Breast epithelium (tissue), 4 donors: Measurements from ENCODE around the gene ZNF205. TPM values are rescaled to one million over a fixed set of nuclear protein-coding genes. Genes with fewer than 3 reads are reported as not detected.

ENCODE experiments used
- DNase-seq, 2 donors: peaks; one replicate each; pipeline ENCODE4 v3.0.0-alpha.2; 2019; ENCODE audit warnings: low spot score in 2 of 2
- H3K27ac ChIP-seq, 2 donors: fragments of 200-600 bp; sonication (generic) in 1 of 2; one replicate each; pipeline ENCODE4 v1.5.1; 2016 to 2019; ENCODE audit warnings: mild to moderate bottlenecking in 1 of 2
- H3K27me3 ChIP-seq, 2 donors: fragments of 200-600 bp; sonication (generic) in 1 of 2; one replicate each; pipeline versions ENCODE4 v1.5.1 to v1.6.0; 2017 to 2019; ENCODE audit warnings: control low read depth in 1 of 2, mild to moderate bottlenecking in 1 of 2
- H3K36me3 ChIP-seq: fragments of 200-600 bp; one replicate; pipeline ENCODE4 v1.5.1; 2019
- H3K4me1 ChIP-seq, 2 donors: fragments of 200-600 bp; sonication (generic); one replicate each; pipeline ENCODE4 v1.5.1; 2016 to 2019; ENCODE audit warnings: control low read depth in 1 of 2
- H3K4me3 ChIP-seq, 3 donors: fragments of 200-600 bp; sonication (generic); 1 replicate in 2 of 3; 2 replicates in 1 of 3; pipeline ENCODE4 v1.5.1; 2016 to 2019; ENCODE audit warnings: mild to moderate bottlenecking in 3 of 3, moderate library complexity in 2 of 3
- H3K9me3 ChIP-seq, 2 donors: fragments of 200-600 bp; sonication (generic) in 1 of 2; one replicate each; pipeline ENCODE4 v1.5.1; 2016 to 2019; ENCODE audit warnings: control low read depth in 1 of 2
- POLR2A ChIP-seq: fragments of 450-650 bp; IDR thresholded peaks from one replicate; pipeline ENCODE4 v1.6.1; 2016; ENCODE audit warnings: antibody characterized with exemption, mild to moderate bottlenecking, moderate library complexity
- POLR2AphosphoS5 ChIP-seq, 3 donors: sonication (generic); formaldehyde crosslinking; IDR thresholded peaks; one replicate each; pipeline ENCODE4 v1.6.1; 2017; ENCODE audit warnings: antibody characterized with exemption in 3 of 3
- intact Hi-C: fragments of 100-400 bp; cut with DNase I; formaldehyde crosslinking; loops from one replicate; pipeline ENCODE4 v1.15.1; 2023; ENCODE audit warnings: low total_unique reads
- total RNA-seq, 3 donors: library from RNA; depleted of rRNA; stranded (reverse); fragments of >200 nt; gene quantifications; one replicate each; pipeline ENCODE4 v1.1.0, GENCODE V29; 2016
- TF ChIP-seq, protein P1 (sequence below), 3 donors: fragments of 450-650 bp; IDR thresholded peaks; one replicate each; pipeline ENCODE4 v1.5.1; 2016 to 2017; ENCODE audit warnings: antibody characterized with exemption in 3 of 3, mild to moderate bottlenecking in 3 of 3, moderate library complexity in 3 of 3

Gene ZNF205
- total RNA-seq, 3 donors from 2014 or later, result 12.5 to 18.9 (median 13.4) TPM

DNA sequence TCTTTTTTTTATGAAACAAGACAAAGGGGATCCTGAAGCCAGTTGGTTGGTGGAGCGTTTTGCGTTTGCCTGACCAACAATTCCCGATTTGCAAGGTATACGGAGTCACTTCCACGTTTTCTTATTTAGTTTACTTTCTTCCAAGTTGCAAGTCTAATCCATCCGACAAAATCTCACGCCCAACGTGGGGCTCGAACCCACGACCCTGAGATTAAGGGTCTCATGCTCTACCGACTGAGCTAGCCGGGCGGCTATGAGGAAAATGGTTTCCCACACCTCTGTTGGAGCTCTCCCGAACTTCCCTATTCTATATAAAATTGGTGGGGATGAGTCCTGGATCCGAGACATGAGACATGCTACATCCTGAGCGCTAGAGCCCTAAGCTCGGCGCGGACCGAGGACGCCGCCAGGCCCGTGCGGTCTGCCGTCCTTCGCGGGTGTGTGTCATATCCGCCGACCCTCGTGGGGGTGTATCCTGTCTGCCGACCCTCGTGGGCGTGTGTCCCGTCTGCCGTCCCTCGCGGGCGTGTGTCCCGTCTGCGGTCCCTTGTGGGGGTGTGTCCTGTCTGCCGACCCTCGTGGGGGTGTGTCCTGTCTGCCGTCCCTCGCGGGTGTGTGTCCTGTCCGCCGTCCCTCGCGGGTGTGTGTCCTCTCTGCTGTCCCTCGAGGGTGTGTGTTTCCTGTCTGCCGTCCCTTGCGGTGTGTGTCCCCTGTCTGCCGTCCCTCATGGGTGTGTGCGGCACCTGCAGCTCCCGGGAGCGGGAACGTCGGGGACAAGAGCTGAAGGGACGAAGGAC, 45.0 kb downstream of the ZNF205 start:
- peak; percentile 66 to 77 for DNase-seq
- no peaks in the 10 kb centered on the region for H3K36me3 ChIP-seq
- no peaks in the 10 kb centered on the region for H3K27me3 ChIP-seq
- peak overlapping the region; percentile 81 to 95 (median 88) for H3K4me3 ChIP-seq
- H3K27ac ChIP-seq, result peak overlapping the region; percentile 93
- intact Hi-C loops, result no loop called here
- peak in 2 of 3 donors; percentile 23 to 31 for TF ChIP-seq POLR2AphosphoS5 (IDR thresholded peaks at IDR 0.05)
- TF ChIP-seq, protein P1, sequence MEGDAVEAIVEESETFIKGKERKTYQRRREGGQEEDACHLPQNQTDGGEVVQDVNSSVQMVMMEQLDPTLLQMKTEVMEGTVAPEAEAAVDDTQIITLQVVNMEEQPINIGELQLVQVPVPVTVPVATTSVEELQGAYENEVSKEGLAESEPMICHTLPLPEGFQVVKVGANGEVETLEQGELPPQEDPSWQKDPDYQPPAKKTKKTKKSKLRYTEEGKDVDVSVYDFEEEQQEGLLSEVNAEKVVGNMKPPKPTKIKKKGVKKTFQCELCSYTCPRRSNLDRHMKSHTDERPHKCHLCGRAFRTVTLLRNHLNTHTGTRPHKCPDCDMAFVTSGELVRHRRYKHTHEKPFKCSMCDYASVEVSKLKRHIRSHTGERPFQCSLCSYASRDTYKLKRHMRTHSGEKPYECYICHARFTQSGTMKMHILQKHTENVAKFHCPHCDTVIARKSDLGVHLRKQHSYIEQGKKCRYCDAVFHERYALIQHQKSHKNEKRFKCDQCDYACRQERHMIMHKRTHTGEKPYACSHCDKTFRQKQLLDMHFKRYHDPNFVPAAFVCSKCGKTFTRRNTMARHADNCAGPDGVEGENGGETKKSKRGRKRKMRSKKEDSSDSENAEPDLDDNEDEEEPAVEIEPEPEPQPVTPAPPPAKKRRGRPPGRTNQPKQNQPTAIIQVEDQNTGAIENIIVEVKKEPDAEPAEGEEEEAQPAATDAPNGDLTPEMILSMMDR (IDR thresholded peaks at IDR 0.05), result no peak
- TF ChIP-seq POLR2A, result no peak
- H3K9me3 ChIP-seq, result no peaks in the 10 kb centered on the region
- no peaks in the 10 kb centered on the region for H3K4me1 ChIP-seq

DNA sequence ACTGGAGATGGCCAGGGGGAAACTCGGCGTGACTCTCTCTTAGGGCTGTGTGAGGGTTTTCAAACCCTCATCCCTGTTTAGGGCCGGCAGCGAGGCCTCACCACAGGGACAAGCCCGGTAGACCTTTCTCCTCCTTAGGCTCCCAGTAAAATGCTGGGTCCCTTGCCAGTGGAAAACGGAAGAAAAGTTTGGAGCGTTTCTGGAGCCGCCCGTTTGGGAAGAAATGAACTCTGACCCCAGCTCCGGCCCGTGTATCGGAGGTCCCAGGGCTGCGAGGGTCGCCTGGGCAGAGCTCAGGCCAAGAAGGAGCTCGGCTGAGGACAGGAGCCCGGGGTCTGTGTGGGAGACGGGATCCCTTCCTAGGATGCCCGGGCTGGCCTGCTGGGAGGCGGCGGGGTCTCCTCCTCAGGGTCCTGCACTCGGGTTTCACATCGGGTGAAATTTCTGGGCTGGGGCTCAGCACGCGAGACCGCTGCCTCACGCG, 45.7 kb downstream of the ZNF205 start:
- DNase-seq, result no peak
- Histone ChIP-seq H3K27ac (peak overlapping the region; percentile 93), H3K4me3 (peak overlapping the region; percentile 81 to 95 (median 88)), H3K9me3 (no peaks in the 10 kb centered on the region), H3K27me3 (no peaks in the 10 kb centered on the region), H3K36me3 (no peaks in the 10 kb centered on the region), H3K4me1 (no peaks in the 10 kb centered on the region)
- intact Hi-C loops, result no loop called here
- no peak for TF ChIP-seq POLR2A
- TF ChIP-seq, protein P1 (IDR thresholded peaks at IDR 0.05), result no peak
- no peak for TF ChIP-seq POLR2AphosphoS5 (IDR thresholded peaks at IDR 0.05)

DNA sequence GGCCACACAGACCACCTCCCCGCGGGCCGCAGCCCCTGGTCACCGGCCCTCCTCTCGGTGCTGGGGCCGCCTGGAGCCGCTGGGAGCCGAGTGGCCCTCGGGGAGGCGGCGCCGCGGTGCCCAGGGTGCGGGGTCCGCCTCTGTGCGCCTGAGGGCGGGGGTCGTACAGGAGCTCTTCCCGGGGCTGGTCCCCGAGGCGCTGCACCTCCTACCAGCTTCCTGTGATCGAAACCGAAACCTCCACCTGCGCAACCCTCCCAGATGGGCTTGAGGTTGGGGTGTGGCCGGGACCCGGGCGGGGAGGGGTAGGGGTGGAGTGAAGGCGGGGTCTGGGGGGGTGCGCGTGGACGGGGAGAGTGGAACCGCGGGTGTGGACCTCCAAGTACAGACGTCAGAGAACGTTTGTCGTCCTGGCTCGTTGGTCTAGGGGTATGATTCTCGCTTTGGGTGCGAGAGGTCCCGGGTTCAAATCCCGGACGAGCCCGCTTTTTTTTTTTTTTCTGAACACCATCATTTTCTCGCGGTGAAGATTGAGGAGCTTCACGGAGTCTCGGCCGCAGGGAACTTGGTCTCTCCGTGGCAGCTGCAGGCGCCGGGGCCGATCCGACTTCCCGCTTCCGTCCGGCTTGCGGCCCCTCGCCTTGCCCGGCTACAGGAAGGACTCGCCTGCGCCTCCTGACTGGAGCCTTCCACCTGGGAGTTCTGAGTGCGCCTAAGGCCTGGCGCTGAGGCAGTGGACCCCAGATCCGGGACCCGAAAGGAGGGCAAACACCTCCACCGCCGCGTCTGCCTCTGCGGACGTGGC, 46.3 kb downstream of the ZNF205 start:
- peak; percentile 89 to 98 for DNase-seq
- Histone ChIP-seq H3K9me3 (no peaks in the 10 kb centered on the region), H3K36me3 (no peaks in the 10 kb centered on the region), H3K27ac (peak overlapping the region; percentile 93), H3K27me3 (no peaks in the 10 kb centered on the region), H3K4me1 (no peaks in the 10 kb centered on the region), H3K4me3 (peak overlapping the region; percentile 81 to 95 (median 88))
- TF ChIP-seq POLR2A, result no peak
- TF ChIP-seq, protein P1 (IDR thresholded peaks at IDR 0.05), result no peak
- peak; percentile 6 to 52 (median 30) for TF ChIP-seq POLR2AphosphoS5 (IDR thresholded peaks at IDR 0.05)
- intact Hi-C loops, result no loop called here

DNA sequence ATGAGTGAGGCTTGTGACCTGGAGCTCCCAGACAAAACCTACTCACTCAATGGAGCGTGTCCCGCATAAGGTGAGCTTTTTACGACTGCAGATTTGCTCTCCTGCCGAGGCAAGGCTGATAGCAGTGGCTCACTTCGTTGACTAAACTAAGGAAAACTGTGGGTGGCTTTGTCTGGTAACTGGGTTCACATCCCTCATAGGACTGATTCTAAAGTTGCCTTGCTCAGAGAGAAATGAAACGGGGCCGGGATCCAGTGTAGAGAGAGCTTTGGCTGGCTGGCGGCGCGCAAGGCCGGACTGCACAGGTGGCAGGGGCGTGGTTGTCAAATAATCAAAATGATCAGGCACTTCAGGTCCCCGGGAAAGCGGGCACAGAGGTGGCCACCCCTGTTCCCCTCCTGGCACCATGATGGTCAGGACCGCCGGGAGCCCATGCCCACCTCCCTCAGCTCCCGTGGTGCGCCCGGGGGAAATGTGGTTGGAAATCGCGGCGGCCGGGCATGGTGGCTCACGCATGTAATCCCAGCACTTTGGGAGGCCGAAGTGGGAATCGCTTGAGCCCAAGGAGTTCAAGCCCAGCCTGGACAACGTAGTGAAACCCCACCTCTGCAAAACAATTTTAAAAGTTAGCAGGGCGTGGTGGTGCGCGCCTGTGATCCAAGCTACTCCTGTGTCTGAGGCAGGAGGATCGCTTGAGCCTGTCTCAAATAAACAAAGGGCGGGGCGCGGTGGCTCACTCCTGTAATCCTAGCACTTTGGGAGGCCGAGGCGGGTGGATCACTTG, 49.0 kb downstream of the ZNF205 start:
- H3K4me1 ChIP-seq, result no peaks in the 10 kb centered on the region
- TF ChIP-seq POLR2AphosphoS5 (IDR thresholded peaks at IDR 0.05) (no peak), POLR2A (no peak)
- TF ChIP-seq, protein P1 (IDR thresholded peaks at IDR 0.05), result no peak
- intact Hi-C loops, result loop anchor here (10.0 kb wide), 1 partner anchor 107 kb away; no protein-coding TSS in a partner anchor
- H3K36me3 ChIP-seq, result no peaks in the 10 kb centered on the region
- DNase-seq, result no peak
- H3K27me3 ChIP-seq, result no peaks in the 10 kb centered on the region
- H3K9me3 ChIP-seq, result no peaks in the 10 kb centered on the region
- H3K4me3 ChIP-seq, result no peak overlapping the region
- no peak overlapping the region for H3K27ac ChIP-seq
